HepG2 (cell line): ENCODE measurements around the gene CRYM. TPM values are rescaled to one million over a fixed set of nuclear protein-coding genes. Genes with fewer than 3 reads are reported as not detected.
A peak's percentile ranks its signal among the peaks of the same experiment; 100 is the strongest.

Experiments
- ARID2 ChIP-seq: sonication (generic); formaldehyde crosslinking; IDR thresholded peaks from 2 replicates; pipeline ENCODE4 v1.8.1; 2022; ENCODE audit warnings: mild to moderate bottlenecking, missing genetic modification reagents, borderline replicate concordance
- ATF4 ChIP-seq, 2 experiments: fragments of 450-650 bp in 1 of 2; sonication (generic) in 1 of 2; formaldehyde crosslinking; IDR thresholded peaks; 2 replicates each; pipeline versions ENCODE4 v1.5.0 to v1.8.0; 2020 to 2022; ENCODE audit warnings: mild to moderate bottlenecking in 1 of 2, missing genetic modification reagents in 1 of 2
- ATM ChIP-seq: fragments of 450-650 bp; IDR thresholded peaks from 2 replicates; pipeline ENCODE4 v1.7.1; 2017; ENCODE audit warnings: mild to moderate bottlenecking, borderline replicate concordance
- BRF2 ChIP-seq: sonication (generic); formaldehyde crosslinking; IDR thresholded peaks from 2 replicates; pipeline ENCODE4 v1.8.1; 2022; ENCODE audit warnings: mild to moderate bottlenecking, missing genetic modification reagents
- GABPA ChIP-seq, 2 experiments: IDR thresholded peaks; 2 replicates each; pipeline ENCODE4 v1.6.1; 2011 to 2016; ENCODE audit warnings: low read depth in 2 of 2, low read length in 1 of 2, missing biosample characterization in 1 of 2, missing genetic modification characterization in 1 of 2
- IRF2 ChIP-seq: IDR thresholded peaks from 2 replicates; pipeline ENCODE4 v1.6.1; 2018; ENCODE audit warnings: missing genetic modification reagents, missing compliant biosample characterization
- LRRFIP1 ChIP-seq: sonication (generic); formaldehyde crosslinking; conservative IDR thresholded peaks from 2 replicates; pipeline ENCODE4 v1.4.0; 2020; ENCODE audit warnings: missing genetic modification reagents
- MEIS1 ChIP-seq: sonication (generic); formaldehyde crosslinking; IDR thresholded peaks from 2 replicates; pipeline ENCODE4 v1.9.0; 2021; ENCODE audit warnings: mild to moderate bottlenecking, missing genetic modification reagents, moderate library complexity, borderline replicate concordance
- PHF5A ChIP-seq: IDR thresholded peaks from one replicate; pipeline ENCODE4 v1.6.1; 2018; ENCODE audit warnings: low read depth, missing genetic modification reagents; ENCODE audit not compliant: unreplicated experiment
- POLR2G ChIP-seq: fragments of 200-400 bp; formaldehyde crosslinking; IDR thresholded peaks from 2 replicates; pipeline ENCODE4 v1.6.1; 2018; ENCODE audit warnings: mild to moderate bottlenecking, low read depth, low read length, moderate library complexity
- TGIF2 ChIP-seq: IDR thresholded peaks from 2 replicates; pipeline ENCODE4 v1.6.1; 2016; ENCODE audit warnings: control low read depth, missing compliant biosample characterization
- polyA plus RNA-seq, 8 experiments: library from polyadenylated mRNA; depleted of rRNA in 3 of 8; stranded (reverse) in 7 of 8; unstranded in 1 of 8; fragments of >200 nt; fragmentation: Illumina TruSeq in 4 of 8; extraction: Trizol in 4 of 8; gene quantifications; 2 replicates each; pipeline versions ENCODE4 v1.2.1 to v1.2.3, GENCODE V29; 2011 to 2016; ENCODE audit warnings: low read depth in 4 of 8, missing spikeins in 1 of 8, mixed read lengths in 1 of 8; ENCODE audit not compliant: insufficient read depth in 1 of 8
- total RNA-seq, 5 experiments: library from RNA; depleted of rRNA; stranded (reverse); fragments of >200 nt; fragmentation: Illumina TruSeq; extraction: Trizol; gene quantifications; 2 replicates each; pipeline ENCODE4 v1.2.3, GENCODE V29; 2016; ENCODE audit warnings: low read depth in 1 of 5
- TF ChIP-seq, protein P1 (sequence below), 2 experiments: sonication (generic) in 1 of 2; formaldehyde crosslinking in 1 of 2; IDR thresholded peaks; 2 replicates each; pipeline versions ENCODE4 v1.6.1 to v1.9.0; 2014 to 2022; ENCODE audit warnings: antibody characterized with exemption in 1 of 2, borderline replicate concordance in 1 of 2, inconsistent platforms in 1 of 2, low read depth in 1 of 2, missing genetic modification reagents in 1 of 2

Gene CRYM
- total and polyA plus RNA-seq, 2 of the 13 experiments (the other 11 are each of a cell fraction or from before 2014, with no cell fraction given): 1.9 to 2.2 TPM

DNA sequence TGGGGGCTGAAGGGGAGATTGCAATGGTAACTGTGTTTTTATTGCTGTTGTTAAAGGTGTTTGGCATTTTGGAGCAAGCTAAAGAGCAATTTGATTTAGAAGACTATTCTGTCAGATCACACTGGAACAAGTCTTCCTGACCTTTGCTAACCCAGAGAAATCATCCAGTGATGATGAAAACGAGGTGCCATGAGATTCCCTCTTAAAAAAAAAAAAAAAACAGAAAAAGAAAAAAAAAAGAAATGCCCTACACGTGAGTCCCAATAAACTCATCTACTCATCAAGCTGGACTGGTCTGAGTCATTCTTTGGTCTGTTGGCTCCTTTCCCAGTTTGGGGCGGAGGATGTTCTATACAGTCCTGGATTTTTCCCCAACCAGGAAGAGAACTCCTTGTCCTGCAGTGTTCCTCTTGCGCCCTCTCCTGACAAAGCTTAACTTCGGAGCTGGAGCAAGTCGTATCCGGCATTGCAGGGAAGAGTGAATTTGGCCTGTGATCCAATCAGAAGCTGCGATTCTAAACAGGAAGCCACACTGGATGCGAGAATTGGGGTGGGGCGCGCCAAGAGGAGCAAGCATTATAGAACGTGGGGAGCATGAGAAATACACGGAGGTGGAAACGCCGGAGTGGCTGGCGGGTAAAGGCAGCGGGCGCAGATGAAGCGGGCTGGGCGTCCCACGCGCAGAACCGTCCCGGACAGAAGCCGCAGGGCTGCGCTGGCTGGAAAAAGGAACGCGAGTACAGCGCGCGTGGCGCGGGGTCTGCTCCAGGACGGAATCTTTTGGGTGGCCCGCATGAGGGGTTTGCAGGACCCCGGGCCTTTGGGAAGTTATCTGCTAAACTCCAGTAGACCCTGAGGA, 22.4 kb upstream of the CRYM start (continued):
- TF ChIP-seq LRRFIP1 (peak; percentile 69), GABPA (IDR thresholded peaks at IDR 0.05; ENCODE audit: low read depth, low read length) (peak; percentile 27; the same call in 1 of the 2 replicates), GABPA (CRISPR knock-in tag; IDR thresholded peaks at IDR 0.05; ENCODE audit: low read depth) (peak; percentile 83), BRF2 (CRISPR knock-in tag) (peak; percentile 83; the same call in 1 of the 2 replicates), POLR2G (peak; percentile 64), MEIS1 (CRISPR knock-in tag) (peak; percentile 4; the same call in 1 of the 2 replicates), ATM (no peak), ARID2 (CRISPR knock-in tag) (peak; percentile 91; the same call in 1 of the 2 replicates), TGIF2 (CRISPR knock-in tag) (peak; percentile 92), ATF4 (CRISPR knock-in tag; IDR thresholded peaks at IDR 0.05) (peak in 1 of 2 experiments; percentile 76; a peak in 1 of 4 replicates), IRF2 (CRISPR knock-in tag) (peak; percentile 92), PHF5A (peak; percentile 92)
- TF ChIP-seq, protein P1, sequence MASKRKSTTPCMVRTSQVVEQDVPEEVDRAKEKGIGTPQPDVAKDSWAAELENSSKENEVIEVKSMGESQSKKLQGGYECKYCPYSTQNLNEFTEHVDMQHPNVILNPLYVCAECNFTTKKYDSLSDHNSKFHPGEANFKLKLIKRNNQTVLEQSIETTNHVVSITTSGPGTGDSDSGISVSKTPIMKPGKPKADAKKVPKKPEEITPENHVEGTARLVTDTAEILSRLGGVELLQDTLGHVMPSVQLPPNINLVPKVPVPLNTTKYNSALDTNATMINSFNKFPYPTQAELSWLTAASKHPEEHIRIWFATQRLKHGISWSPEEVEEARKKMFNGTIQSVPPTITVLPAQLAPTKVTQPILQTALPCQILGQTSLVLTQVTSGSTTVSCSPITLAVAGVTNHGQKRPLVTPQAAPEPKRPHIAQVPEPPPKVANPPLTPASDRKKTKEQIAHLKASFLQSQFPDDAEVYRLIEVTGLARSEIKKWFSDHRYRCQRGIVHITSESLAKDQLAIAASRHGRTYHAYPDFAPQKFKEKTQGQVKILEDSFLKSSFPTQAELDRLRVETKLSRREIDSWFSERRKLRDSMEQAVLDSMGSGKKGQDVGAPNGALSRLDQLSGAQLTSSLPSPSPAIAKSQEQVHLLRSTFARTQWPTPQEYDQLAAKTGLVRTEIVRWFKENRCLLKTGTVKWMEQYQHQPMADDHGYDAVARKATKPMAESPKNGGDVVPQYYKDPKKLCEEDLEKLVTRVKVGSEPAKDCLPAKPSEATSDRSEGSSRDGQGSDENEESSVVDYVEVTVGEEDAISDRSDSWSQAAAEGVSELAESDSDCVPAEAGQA (IDR thresholded peaks at IDR 0.05; ENCODE audit: low read depth): no peak; the same call in 1 of the 2 replicates
- TF ChIP-seq, protein P1 (CRISPR knock-in tag; IDR thresholded peaks at IDR 0.05; ENCODE audit: borderline replicate concordance): 0 out of 2 replicates have a peak, but pooled peaks have one; percentile 20
